ENCODE results near the gene ZNF205. TPM values are rescaled to one million over a fixed set of nuclear protein-coding genes. Genes with fewer than 3 reads are reported as not detected.

Gene ZNF205
- total and polyA plus RNA-seq, 8 donors = 0.87 to 27.5 (median 12.9) TPM

- Histone ChIP-seq H3K36me3 (no peaks in the 10 kb centered on the region), H3K4me1 (peaks cover 16 to 29% (median 22%) of the 10 kb centered on the region in 4 donors), H3K27ac (peak overlapping the region in 2 of 5 donors; percentile 17 to 30), H3K4me3 (peak overlapping the region; percentile 7 to 30 (median 24)), H3K27me3 (peaks cover 0 to 47% (median 0%) of the 10 kb centered on the region in 3 donors), H3K9me3 (no peaks in the 10 kb centered on the region)
- intact Hi-C loops (cut with DNase I; ENCODE audit: low total_unique reads) = no loop called here
- 2 to 6% (median 4%) methylated on average over 37 to 39 of the region's 39 CpGs for WGBS, 5 donors
- TF ChIP-seq EP300 (IDR thresholded peaks at IDR 0.05) = no peak
- TF ChIP-seq POLR2A (IDR thresholded peaks at IDR 0.05) = no peak
- no peak for TF ChIP-seq POLR2AphosphoS5 (IDR thresholded peaks at IDR 0.05)
- TF ChIP-seq, protein P1, sequence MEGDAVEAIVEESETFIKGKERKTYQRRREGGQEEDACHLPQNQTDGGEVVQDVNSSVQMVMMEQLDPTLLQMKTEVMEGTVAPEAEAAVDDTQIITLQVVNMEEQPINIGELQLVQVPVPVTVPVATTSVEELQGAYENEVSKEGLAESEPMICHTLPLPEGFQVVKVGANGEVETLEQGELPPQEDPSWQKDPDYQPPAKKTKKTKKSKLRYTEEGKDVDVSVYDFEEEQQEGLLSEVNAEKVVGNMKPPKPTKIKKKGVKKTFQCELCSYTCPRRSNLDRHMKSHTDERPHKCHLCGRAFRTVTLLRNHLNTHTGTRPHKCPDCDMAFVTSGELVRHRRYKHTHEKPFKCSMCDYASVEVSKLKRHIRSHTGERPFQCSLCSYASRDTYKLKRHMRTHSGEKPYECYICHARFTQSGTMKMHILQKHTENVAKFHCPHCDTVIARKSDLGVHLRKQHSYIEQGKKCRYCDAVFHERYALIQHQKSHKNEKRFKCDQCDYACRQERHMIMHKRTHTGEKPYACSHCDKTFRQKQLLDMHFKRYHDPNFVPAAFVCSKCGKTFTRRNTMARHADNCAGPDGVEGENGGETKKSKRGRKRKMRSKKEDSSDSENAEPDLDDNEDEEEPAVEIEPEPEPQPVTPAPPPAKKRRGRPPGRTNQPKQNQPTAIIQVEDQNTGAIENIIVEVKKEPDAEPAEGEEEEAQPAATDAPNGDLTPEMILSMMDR (IDR thresholded peaks at IDR 0.05) = no peak
- peak; percentile 96 to 98 for DNase-seq
Measured at GRCh38 chr16:3099732-3100499, 12.5 kb upstream of the ZNF205 start.

GRCh38 chr16:3101018-3101840, 11.2 kb upstream of the ZNF205 start:
- peak in 1 of 2 donors; percentile 65 for DNase-seq
- H3K36me3 ChIP-seq = no peaks in the 10 kb centered on the region
- peak overlapping the region in 1 of 4 donors; percentile 15 for H3K4me3 ChIP-seq
- peaks cover 20 to 36% (median 25%) of the 10 kb centered on the region in 4 donors for H3K4me1 ChIP-seq
- WGBS, 5 donors = 49 to 63% (median 58%) methylated on average over 21 to 29 of the region's 29 CpGs
- TF ChIP-seq, protein P1 (IDR thresholded peaks at IDR 0.05) = peak in 3 of 7 experiments; percentile 9 to 51 (median 21)
- TF ChIP-seq EP300 (IDR thresholded peaks at IDR 0.05) (no peak), POLR2A (IDR thresholded peaks at IDR 0.05) (no peak), POLR2AphosphoS5 (IDR thresholded peaks at IDR 0.05) (no peak)
- H3K9me3 ChIP-seq = no peaks in the 10 kb centered on the region
- H3K27ac ChIP-seq = peak overlapping the region in 4 of 5 donors; percentile 38 to 51 (median 50)
- intact Hi-C loops (cut with DNase I; ENCODE audit: low total_unique reads) = no loop called here
- peaks cover 0 to 43% (median 0%) of the 10 kb centered on the region in 3 donors for H3K27me3 ChIP-seq

DNA sequence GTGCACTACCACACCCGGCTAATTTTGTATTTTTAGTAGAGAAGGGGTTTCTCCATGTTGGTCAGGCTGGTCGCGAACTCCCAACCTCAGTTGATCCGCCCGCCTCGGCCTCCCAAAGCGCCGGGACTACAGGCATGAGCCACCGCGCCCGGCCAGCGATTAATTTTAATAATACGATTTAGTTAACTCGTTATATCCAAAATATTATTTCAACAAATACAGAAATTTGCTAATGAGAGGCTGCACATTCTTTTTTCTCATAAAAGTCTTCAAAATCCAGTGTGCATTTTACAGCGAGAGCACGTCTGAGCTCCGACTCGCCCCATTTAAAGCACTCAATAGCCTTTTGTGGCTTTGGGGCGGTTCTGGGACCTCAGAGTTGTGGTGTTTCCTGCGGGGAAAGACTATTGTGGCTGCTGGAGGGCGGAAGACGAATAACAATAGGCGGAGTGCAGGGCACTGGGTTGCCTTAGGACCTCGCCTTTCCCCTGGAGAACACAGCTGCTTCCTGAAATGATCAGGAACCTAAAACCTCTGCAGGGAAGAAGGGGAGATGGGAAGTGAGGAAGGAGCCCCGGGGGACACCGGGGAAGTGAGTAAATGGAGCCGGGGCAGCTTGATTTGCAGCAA, 10.4 kb upstream of the ZNF205 start:
- intact Hi-C loops (cut with DNase I; ENCODE audit: low total_unique reads) = no loop called here
- peaks cover 0 to 43% (median 0%) of the 10 kb centered on the region in 3 donors for H3K27me3 ChIP-seq
- no peaks in the 10 kb centered on the region for H3K9me3 ChIP-seq
- peak in 1 of 2 donors; percentile 65 for DNase-seq
- peak overlapping the region; percentile 23 to 51 (median 49) for H3K27ac ChIP-seq
- TF ChIP-seq POLR2AphosphoS5 (IDR thresholded peaks at IDR 0.05) (no peak), POLR2A (IDR thresholded peaks at IDR 0.05) (no peak), EP300 (IDR thresholded peaks at IDR 0.05) (no peak)
- TF ChIP-seq, protein P1 (IDR thresholded peaks at IDR 0.05) = no peak
- H3K36me3 ChIP-seq = no peaks in the 10 kb centered on the region
- 26 to 66% (median 53%) methylated on average over 27 of the region's 27 CpGs for WGBS, 5 donors
- H3K4me3 ChIP-seq = peak overlapping the region in 1 of 4 donors; percentile 15
- peaks cover 24 to 40% (median 30%) of the 10 kb centered on the region in 4 donors for H3K4me1 ChIP-seq
